PC-3 (cell line): ENCODE data around the gene C10orf71.

Experiments used
- CTCF ChIP-seq: fragments of 300-600 bp; sonication (generic); conservative IDR thresholded peaks from 2 replicates; pipeline ENCODE4 v1.5.1; 2017; ENCODE audit warnings: antibody characterized with exemption, low read depth, mild to moderate bottlenecking, low read length
- EZH2 ChIP-seq: fragments of 300-600 bp; sonication (generic); IDR thresholded peaks from one replicate; pipeline ENCODE4 v1.6.1; 2017; ENCODE audit warnings: antibody characterized with exemption, mild to moderate bottlenecking, low read length; ENCODE audit not compliant: unreplicated experiment

GRCh38 chr10:49332768-49333167 is 33.8 kb downstream of the C10orf71 start:
- TF ChIP-seq EZH2: no peak
- TF ChIP-seq CTCF: no peak
